Measurements from ENCODE around the gene ING5. TPM values are rescaled to one million over a fixed set of nuclear protein-coding genes. Genes with fewer than 3 reads are reported as not detected.

The ING5 gene
- total RNA-seq, 1 donor from 2014 or later: 25.0 TPM

- no peak for DNase-seq (ENCODE audit: low read depth, low spot score)
Measured at GRCh38 chr2:241775223-241776177, 73.7 kb downstream of the ING5 start.

- no peak for DNase-seq (ENCODE audit: low read depth, low spot score)
Measured at GRCh38 chr2:241776336-241777169, 74.7 kb downstream of the ING5 start, which contains the start of gene GAL3ST2. TSS of gene GAL3ST2 (plus strand) at chr2:241776822. CDS start at chr2:241776956, 134 bp downstream.

- DNase-seq (ENCODE audit: low read depth, low spot score): no peak
Measured at GRCh38 chr2:241777170-241777685, 75.4 kb downstream of the ING5 start.

GRCh38 chr2:241777686-241778627, 76.1 kb downstream of the ING5 start:
- DNase-seq (ENCODE audit: low read depth, low spot score): no peak

Other genes with a start within 250 kb of the ING5 start
- gene STK25, start 193.5 kb upstream of the ING5 start, total RNA-seq: 324 and 396 TPM in 2 replicates
- 39.4 and 57.5 TPM in 2 replicates for gene BOK, start 143.3 kb upstream of the ING5 start, total RNA-seq
- gene THAP4, start 64.9 kb upstream of the ING5 start, total RNA-seq: 47.3 and 56.6 TPM in 2 replicates
- gene ATG4B, start 64.3 kb upstream of the ING5 start, total RNA-seq: 75.2 and 75.8 TPM in 2 replicates
- 48.2 and 64.2 TPM in 2 replicates for gene DTYMK, start 15.2 kb upstream of the ING5 start, total RNA-seq
- 10.7 and 12.3 TPM in 2 replicates for gene D2HGDH, start 32.6 kb downstream of the ING5 start, total RNA-seq
- not detected in 2 replicates for gene GAL3ST2, start 74.8 kb downstream of the ING5 start, total RNA-seq
- not detected in 2 replicates for gene NEU4, start 107.2 kb downstream of the ING5 start, total RNA-seq
- gene PDCD1, start 156.9 kb downstream of the ING5 start, total RNA-seq: not detected in 2 replicates
- not detected in 2 replicates for gene RTP5, start 167.7 kb downstream of the ING5 start, total RNA-seq

Data from pulmonary artery endothelial cell (primary cell).